HG03159 (cell line): ENCODE results near the gene APLP1.
A peak's percentile ranks its signal among the peaks of the same experiment; 100 is the strongest.
"Not testable (repeated sequence)": the region's sequence is repeated elsewhere in the genome, so short reads cannot be mapped to it uniquely, and the experiment has no call there.

ENCODE experiments used
- ATAC-seq: cut with Tn5 transposase; IDR thresholded peaks from one replicate; pipeline ENCODE4 v1.9.1; 2021; ENCODE audit warnings: mild to moderate bottlenecking, moderate library complexity; ENCODE audit not compliant: unreplicated experiment

APLP1 gene

DNA sequence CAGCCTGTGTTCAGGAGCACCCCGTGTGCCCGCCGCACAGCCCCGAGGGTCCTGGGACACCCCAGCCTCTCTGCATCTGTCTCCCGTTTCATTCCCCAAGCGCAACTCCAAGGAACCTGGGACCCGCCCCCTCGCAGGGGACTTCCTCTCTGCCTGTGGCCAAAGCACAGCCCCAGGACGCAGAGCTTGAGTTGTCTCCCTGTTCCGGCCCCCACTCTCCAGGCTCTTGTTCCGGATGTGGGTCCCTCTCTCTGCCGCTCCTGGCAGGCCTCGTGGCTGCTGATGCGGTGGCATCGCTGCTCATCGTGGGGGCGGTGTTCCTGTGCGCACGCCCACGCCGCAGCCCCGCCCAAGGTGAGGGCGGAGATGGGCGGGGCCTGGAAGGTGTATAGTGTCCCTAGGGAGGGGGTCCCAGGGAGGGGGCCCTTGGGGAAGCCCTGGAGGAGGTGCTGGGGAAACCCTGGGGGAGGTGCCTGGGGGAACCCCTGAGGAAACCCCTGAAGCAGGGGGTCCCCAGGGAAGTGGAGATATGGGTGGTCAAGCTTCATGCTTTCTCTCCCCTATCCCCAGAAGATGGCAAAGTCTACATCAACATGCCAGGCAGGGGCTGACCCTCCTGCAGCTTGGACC lies 35.3 kb downstream of the APLP1 start:
- peak; percentile 47 for ATAC-seq

DNA sequence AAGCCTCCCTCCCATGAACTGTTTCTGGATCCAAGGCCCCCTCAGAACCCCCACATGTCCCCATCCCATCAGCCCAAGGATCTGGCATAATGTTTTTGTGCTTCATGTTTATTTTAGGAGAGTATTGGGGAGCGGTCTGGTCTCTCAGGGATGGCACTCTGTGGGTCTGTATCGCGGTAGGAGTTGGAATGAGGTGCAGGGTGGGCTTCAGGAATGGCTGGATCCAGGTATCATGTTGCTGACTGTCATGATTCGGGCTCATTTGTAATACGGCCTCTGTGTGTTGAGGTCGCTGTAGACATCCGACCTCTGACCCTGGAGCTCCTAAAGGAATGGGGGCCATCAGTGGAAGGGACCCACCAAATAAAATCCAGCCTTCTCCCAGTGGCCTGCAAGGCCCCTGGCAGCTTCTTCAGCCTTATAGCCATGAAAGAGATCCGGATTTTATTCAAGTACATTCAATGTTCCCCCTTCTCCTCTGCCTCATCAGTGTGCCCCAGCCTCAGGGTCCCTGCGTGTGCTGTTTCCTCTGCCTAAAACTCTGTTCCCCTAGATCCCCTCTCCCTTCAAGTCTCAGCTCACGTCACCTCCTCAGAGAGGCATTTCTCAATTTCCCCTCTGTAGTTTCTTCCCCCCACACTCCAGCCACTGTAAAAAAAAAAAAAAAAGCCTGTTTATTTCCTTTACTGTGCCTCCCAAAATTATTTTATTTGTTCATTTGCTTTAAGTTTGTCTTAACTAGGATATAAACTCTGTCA lies 36.1 kb downstream of the APLP1 start:
- ATAC-seq: no peak

DNA sequence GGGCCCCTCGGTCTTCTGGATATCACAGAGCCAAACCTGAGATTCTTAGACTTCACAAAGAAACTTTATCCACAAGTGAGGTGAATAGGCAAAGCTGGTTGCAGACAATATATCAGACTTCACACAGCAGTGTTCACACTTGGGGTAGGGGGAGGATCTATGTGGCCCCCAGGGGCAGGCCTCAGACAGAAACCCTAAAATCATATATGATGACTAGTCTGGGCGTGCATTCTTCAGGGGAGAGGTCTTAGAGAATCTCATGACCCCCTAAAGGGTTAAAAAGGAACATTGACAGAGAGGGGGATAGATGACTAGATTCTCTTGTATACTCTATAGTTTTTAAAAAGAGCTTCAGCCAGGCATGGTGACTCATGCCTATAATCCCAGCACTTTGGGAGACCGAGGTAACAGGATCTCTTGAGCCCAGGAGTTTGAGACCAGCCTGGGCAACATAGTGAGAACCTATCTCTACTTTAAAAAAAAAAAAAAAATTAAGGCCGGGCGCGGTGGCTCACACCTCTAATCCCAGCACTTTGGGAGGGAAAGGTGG lies 36.9 kb downstream of the APLP1 start:
- no peak for ATAC-seq

DNA sequence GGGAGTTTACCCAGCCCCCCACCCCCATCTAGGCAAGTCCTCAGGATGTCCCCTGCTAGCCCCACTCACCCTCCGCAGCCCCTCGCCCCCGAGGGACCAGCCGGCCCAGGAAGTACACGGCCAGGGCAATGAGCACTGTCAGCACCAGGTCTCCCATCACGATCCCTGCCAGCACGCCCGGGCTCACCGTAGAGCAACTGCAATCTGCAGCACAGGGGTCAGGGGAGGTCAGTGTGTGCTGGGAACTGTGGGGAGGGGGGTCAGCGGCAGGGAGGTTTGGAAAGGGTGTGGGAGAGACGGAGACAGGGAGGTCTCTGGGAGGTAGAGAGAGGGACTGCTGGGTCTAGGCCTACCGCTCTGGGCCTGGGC lies 39.0 kb downstream of the APLP1 start:
- ATAC-seq: no peak

DNA sequence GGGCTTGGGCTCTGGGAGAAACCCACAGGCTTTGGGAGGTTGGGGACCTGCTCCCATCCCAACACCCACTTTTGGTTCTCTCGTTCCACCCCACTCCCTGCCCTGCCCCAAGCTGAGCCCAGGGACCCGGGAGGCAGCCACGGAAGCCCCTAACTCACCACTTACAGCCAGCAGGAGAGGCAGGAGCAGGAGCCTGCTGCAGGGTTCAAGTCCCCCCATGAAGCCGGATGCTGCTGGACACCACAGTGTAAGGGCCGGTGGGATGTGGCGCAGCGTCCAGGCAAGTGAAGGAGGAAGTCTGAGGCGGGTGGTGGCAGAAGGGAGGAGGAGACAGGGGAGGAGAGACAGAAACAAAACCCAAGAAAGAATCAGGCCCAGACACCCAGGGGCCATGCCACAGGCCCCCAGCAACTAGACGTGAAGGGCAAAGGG lies 39.7 kb downstream of the APLP1 start, which contains the start of gene TYROBP:
Gene TYROBP (minus strand): TSS at position 286 of the 432 bp plus-strand sequence. CDS start 67 bp downstream, at position 219.
- ATAC-seq: no peak

DNA sequence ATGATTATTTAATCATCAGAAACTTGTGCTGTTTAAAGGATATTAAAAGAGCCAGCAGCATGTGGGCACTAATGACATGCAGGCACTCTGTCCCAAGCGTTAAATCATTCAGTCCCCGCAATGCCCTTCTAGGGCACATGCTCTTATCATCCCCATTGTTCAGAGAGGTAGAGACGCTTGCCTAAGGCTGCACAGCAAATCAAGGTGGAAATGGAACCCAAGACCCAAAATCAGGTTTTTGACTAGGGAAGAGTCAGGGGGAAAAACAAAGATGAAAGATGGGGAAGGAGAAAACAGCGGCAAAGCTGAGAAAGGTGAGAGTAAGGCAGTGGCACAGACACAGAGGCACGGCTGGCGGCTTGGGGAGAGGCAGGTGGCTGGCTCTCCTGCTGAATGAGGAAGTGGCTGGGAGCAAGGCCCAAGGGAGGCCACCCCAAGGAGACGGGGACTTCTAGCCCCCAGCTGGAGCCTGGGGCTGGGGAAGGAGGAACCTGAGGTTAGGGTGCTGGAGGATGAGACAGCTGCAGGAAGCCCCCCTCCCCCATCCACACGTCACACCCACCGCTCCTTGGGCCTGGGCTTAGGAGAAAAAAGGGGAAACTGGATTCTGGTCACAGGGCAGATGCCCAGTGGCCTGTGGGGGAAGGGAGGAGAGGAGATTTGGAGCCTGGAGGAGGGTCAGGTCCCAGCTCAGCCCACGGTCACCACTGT lies 40.8 kb downstream of the APLP1 start:
- ATAC-seq: no peak

DNA sequence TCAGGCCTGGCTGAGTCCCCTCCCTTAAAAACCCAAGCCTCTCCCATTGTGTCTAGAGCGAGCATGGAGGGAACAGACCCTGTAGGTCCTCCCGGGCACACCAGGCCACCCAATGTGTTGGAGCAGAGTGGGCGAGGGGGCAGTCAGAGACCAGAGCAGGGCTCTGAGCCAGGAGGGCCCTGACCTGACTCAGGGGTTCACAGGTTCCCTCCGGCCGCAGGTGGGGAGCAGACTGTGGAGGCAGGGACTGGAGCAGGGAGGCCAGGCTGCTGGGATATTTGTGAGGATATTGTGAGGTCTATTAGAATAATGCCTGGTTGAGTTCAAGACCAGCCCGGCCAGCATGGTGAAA lies 41.3 kb downstream of the APLP1 start:
- no peak for ATAC-seq

DNA sequence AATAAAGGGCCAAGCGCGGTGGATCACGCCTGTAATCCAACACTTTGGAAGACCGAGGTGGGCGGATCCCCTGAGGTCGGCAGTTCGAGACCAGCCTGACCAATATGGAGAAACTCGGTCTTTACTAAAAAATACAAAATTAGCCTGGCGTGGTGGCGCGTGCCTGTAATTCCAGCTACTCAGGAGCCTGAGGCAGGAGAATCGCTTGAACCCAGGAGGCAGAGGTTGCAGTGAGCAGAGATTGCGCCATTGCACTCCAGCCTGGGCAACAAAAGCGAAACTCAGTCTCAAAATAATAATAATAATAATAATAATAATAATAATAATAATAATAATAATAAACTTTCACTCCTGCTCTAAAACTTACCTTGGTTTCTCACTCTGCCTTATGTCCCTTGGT lies 42.0 kb downstream of the APLP1 start:
- not testable (repeated sequence) for ATAC-seq

DNA sequence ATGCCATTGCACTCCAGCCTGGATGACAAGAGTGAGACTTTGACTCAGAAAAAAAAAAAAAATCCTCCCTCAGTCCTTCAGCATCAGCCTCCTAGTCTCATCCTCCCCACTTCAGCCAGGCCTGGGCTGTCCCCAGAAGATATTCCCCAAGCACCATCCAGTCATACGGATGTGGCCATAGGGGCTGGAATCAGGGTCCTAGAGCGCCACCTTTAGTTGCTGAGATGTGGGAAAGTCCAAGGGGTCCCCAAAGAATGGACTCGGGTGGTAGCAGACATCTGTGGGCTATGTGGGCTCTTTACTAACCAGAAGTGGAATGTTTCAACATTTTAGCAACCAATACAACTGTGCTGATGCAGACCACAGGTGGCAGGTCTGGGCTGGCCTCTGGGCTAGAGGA lies 42.8 kb downstream of the APLP1 start:
- no peak for ATAC-seq

DNA sequence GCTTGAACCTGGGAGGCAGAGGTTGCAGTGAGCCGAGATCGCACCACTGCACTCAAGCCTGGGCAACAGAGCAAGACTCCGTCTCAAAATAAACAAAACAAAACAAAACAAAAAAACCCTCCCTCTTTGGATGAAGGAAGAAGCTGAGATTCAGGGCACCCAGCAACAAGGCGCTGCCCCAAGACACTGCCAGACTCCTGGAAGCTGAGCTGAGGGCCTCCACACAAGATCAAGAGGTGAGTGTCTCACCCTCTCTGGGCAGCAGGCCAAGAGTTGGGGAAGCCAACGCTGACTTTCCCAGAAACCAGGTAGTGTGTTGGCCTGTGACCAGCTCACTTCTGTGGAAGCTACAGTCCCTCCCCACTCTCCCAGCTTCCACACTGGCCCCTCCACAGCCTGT lies 43.4 kb downstream of the APLP1 start:
- no peak for ATAC-seq

DNA sequence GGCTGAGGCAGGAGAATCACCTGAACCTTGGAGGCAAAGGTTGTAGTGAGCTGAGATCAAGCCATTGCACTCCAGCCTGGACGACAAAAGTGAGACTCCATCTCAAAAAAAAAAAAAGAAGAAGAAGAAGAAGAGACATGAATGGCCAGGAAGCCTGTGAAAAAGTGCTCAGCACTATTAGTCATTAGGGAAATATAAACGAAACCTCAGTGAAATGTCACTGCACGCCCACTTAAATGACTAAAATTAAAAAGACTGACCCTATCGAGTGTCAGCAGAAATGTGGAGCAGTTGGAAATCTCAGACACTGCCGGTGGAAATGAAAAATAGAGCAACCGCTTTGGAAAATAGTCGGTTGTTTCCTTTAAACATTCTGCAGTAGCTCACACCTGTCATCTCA lies 45.2 kb downstream of the APLP1 start:
- no peak for ATAC-seq

DNA sequence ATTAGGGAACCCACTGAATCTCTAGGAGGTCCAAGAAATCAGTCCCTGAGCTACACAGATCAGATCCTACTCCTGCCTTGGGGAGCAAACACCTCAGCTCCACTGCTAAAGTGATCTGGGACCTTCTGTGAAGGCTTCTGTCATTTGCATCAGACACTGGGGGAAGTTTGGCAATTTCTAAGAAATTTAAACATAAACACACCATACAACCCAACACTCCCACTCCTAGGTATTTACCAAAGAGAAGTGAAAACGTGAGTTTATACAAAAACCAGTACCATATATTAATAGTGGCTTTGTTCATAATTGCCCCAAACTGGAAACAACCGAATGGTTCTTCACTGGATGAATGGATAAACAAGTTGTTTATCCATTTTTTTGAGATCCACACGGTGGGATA lies 47.1 kb downstream of the APLP1 start:
- no peak for ATAC-seq

DNA sequence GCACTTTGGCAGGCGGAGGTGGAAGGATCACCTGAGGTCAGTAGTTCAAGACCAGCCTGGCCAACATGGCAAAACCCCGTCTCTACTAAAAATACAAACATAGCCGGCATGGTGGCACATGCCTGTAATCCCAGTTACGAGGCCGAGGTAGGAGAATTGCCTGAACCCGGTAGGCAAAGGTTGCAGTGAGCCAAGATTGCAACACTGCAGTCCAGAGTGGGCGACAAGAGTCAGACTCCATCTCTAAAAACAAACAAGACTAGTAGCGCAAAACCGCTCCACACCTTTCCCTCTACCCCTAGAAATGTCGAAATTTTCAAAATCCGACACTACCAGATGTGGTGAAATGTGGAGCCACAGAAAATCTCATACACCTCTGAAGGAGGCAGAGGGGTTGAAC lies 50.9 kb downstream of the APLP1 start:
- ATAC-seq: no peak

DNA sequence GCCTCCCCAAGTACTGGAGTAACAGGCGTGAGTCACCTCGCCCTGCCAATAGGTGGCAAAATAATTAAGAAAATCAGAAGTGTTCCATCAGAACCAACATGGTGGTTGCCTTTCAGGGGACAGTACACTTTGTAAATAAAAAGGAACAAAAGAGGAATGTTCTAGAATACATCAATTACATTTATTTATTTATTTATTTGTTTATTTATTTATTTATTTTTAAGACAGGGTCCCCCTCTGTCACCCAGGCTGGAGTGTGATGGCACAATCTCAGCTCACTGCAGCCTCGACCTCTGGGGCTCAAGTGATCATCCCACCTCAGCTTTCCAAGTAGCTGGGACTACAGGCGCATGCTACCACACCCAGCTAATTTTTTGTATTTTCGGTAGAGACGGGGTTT lies 52.6 kb downstream of the APLP1 start:
- no peak for ATAC-seq

DNA sequence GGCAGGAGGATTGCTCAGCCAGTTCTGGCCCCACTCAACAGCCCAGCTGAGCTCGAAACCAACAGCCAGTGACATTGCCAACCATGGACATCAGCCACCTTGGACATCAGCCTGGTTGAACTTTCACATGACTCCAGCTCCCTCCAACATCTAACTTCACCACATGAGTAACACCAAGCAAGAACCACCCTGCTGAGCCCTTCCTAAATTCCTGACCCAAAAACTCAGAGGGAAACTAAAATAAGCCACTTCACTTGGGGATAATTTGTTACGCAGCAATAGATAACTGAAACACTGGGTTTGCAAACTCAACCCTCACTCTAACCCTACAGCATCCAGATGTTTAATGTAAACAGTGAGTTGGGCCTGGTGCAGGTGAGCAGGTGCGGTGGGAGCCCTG lies 57.1 kb downstream of the APLP1 start:
- ATAC-seq: no peak

DNA sequence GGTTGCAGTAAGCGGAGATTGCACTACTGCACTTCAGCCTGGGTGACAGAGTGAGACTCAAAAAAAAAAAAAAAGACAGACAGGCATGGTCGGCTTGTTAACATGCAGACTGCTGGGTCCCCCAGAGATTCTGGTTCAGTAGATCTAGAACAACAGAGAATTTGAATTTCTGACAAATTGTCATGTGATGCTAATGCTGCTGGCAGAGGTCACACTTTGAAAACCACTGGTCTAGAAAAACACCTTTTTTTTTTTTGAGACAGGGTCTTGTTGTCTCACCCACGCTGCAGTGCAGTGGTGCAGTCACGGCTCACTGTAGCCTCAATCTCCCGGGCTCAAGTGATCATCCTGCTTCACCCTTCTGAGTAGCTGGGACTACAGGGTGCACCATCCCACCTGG lies 60.1 kb downstream of the APLP1 start:
- ATAC-seq: no peak
